Stimulated activated CD8-positive, alpha-beta memory T cell treated with anti-CD3 and anti-CD28 coated beads, Interleukin-7, amount 100 ng/mL, for 24 hours (primary cell): ENCODE data around the gene ARHGAP9.
"Not testable (repeated sequence)": the region's sequence is repeated elsewhere in the genome, so short reads cannot be mapped to it uniquely, and the experiment has no call there.

Source experiments
- DNase-seq: peaks from one replicate; pipeline ENCODE4 v3.0.0-alpha.2; 2020; ENCODE audit warnings: low read depth

The ARHGAP9 gene

DNA sequence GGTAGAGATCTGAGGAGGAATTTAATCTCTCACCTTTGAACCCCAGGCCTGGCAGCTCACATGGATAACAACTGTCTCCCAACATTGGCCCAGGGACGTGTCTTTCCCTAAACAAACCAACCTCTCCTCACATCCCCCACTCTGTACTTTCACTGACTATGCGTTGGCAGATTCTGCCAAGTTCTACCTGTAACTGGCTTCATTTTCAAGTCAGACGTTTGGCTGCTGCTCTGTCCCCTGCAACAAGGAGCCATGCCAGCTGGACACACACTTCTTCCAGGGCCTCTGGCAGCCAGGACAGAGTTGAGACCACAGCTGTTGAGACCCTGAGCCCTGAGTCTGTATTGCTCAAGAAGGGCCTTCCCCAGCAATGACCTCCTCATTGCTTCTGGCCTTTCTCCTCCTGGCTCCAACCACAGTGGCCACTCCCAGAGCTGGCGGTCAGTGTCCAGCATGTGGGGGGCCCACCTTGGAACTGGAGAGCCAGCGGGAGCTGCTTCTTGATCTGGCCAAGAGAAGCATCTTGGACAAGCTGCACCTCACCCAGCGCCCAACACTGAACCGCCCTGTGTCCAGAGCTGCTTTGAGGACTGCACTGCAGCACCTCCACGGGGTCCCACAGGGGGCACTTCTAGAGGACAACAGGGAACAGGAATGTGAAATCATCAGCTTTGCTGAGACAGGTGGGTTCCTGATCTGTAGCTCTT, 45.0 kb downstream of the ARHGAP9 start, which contains the start of gene INHBC:
Gene INHBC, plus strand, starts transcription at position 268 of the 707 bp plus-strand sequence. Its CDS starts 103 bp downstream, at position 371.
- no peak for DNase-seq

DNA sequence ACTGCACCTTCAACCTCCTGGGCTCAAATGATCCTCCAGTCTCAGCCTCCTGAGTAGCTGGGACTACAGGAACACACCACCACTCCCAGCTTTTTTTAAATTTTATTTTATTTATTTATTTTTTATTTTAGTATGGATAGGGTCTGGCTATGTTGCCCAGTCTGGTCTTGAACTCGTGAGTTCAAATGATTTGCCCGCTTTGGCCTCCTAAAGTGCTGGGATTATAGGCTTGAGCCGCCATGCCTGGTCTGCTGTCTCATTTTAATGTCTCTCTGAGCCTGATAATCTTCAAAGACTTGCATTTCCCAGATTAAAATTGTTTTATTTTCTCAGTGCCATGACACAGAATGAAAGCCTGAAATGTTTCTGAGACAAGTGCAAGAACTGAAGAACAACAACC, 46.3 kb downstream of the ARHGAP9 start:
- no peak for DNase-seq

DNA sequence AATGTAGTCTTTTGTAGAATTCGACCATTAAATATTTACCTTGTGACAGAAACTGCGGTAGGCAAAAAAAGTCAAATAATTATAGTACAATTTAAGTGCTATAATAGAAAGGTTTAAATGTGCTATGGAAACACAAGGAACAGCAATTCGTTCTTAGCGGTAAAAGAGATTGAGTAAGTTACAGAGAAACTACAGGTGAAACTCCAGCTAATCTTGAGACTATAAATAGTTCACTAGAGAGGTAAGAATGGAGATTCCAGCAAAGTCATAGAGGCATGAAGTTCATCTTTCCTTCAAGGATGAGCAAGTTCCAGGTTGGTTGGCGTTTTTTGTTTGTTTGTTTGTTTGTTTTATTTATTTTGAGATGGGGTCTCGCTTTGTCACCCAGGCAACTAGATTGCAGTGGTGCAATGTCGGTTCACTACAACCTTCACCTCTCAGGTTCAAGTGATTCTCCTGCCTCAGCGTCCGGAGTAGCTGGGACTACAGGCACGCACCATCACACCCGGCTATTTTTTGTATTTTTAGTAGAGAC, 47.9 kb downstream of the ARHGAP9 start:
- DNase-seq: no peak

DNA sequence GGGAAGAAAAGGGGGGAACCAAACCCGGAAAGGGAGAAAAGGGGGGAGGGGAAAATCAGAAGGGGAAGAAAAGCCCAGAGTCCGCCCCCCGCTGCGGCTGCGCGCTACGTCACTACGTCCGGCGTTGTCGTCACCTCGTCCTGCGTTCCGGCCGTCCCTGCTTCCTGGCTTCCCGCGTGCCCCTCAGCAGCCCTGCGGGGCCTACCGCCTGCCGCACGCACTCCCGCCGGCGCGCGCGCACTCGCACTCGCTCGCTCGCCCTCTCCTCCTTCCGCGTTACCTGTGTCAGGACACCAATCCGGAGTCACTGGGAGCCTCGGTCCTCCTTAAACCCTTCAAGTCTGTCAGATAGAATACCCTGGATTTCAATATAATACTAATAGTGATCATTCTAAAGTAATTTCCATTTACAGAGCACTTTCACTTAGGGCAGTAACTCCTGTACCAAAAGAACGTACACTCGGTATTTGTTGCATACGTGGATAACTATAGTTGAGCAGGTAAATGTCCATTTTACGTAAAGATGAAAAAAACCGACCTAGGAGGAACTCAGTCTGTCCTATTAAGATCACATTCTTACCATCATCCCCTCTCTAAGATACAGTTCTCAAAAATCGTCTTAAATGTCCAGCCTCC, 48.6 kb downstream of the ARHGAP9 start, which contains the start of gene R3HDM2:
Gene R3HDM2, minus strand, starts transcription at position 113 of the 636 bp plus-strand sequence. CDS start 120,615 bp downstream, outside the sequence.
- DNase-seq: peak; percentile 91

DNA sequence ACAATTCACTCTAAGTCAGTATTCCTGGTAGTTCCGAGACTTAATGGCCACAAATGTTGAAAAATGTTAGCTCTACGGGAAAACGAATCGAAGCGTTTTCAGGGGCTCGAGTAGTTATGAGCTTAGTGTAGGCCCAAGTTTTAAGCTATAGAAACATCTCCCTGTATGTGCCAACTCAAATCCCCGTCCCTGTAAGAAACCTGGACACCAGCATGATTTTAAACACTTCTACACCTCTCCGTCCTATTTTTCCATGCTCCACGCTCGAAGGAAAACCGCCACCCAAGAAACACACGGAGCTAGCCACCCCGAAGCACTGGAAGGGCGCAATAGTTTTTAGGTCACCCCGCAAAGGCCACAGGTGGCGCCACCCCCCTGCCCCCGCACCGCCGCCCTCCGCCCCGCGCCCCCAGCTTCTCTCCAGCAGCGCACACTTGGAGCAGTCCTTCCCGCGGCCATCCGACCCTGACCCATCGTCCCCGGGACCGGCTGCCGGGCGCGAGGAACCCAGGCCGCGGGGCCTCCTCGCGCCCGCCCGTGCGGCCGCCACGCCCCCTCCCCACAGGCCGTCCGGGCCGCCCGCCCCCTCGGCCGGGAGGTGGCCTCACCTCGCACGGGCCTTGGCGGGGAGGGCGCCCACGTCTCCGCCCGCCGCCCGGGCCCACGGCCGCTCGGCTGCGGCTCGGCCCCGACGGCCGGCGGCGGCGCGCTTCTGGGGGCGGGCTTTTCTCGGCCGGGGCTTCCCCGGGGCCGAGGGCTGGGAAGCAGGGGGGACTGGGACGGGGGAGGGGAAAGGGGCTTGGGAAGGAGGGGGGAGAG, 49.3 kb downstream of the ARHGAP9 start:
- DNase-seq: peak; percentile 14

DNA sequence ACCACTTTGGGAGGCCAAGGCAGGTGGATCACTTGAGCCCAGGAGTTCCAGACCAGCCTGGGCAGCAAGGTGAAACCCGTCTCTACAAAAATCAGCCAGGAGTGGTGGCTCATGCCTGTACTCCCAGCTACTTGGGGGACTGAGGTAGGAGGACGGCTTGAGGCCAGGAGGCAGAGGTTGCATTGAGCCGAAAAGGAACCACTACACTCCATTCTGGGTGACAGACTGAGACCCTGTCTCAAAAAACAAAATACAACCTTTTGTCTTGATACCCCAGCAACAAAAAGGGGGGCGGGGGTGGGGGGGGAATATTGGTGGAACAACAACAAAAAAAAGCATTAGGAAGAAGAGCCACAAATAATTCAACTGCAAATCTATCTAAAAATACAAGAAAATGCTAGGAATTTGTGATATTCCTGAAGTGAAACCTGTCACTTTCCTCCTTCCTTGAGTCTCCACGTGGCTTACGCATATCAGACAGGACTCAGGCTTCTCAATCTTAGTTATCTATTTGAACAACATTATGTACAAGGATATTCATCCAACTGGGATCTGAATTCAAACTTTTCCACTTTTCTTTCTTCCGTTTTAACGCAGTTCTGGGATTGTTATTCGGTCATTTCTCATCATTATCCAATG, 50.1 kb downstream of the ARHGAP9 start:
- no peak for DNase-seq

DNA sequence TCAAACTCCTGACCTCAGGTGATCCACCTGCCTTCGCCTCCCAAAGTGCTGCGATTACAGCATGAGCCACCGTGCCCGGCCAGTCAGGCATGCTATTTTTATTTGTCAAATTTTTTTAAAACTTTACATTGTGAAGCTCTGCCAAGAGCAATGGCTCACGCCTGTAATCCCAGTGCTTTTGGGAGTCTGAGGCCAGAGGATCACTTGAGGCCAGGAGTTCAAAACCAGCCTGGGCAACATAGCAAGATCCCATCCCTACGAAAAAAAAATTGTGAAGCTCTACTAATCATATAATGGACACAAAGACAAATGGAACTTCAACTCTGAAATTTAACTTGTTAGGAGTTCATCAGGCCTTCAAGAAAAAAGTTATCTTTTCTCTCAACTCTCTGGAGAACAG, 50.7 kb downstream of the ARHGAP9 start:
- no peak for DNase-seq

DNA sequence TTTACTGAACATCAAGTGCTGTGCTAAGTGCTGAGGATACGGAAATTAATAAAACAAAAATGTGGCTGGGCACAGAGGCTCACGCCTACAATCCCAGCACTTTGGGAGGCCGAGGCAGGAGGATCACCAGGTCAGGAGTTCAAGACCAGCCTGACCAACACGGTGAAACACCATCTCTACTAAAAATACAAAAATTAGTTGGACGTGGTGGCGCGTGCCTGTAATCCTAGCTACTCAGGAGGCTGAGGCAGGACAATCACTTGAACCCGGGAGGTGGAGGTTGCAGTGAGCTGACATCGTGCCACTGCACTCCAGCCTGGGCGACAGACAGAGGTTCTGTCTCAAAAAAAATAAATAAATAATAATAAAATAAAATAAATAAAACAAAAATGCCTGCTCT, 52.7 kb downstream of the ARHGAP9 start:
- not testable (repeated sequence) for DNase-seq
